Measurements from ENCODE around the gene RANBP3L. TPM values are rescaled to one million over a fixed set of nuclear protein-coding genes. Genes with fewer than 3 reads are reported as not detected.
"Not testable (repeated sequence)": the region's sequence is repeated elsewhere in the genome, so short reads cannot be mapped to it uniquely, and the experiment has no call there.

Gene RANBP3L
- total RNA-seq, 2 donors from 2014 or later, result 10.7 to 25.5 TPM

DNA sequence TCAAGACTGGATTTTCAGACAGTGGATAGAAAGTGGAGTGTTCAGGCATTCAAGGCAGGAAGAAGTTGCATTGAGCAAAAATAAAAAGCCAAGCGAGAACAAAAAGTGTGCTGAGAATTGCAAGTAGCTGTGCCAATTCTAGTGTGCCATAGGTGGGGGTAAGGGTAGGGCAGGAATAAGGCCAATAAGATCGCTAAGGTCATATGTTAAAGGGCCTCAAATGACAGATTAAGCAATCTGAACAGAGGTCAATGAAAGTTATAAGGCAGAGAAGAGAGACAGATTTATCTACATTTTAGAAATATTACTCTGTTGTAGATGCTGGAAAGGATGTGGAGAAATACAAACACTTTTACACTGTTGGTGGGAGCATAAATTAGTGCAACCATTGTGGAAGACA is 96.4 kb downstream of the RANBP3L start:
- no peaks in the 10 kb centered on the region for H3K27me3 ChIP-seq (replicated peaks; ENCODE audit: insufficient read depth)
- peaks cover 0 to 5% of the 10 kb centered on the region in 2 donors for H3K4me1 ChIP-seq (ENCODE audit: control insufficient read depth in 1 of 2, low read depth in 2 of 2)
- H3K36me3 ChIP-seq, result peaks cover 17% of the 10 kb centered on the region
- TF ChIP-seq, protein P1, sequence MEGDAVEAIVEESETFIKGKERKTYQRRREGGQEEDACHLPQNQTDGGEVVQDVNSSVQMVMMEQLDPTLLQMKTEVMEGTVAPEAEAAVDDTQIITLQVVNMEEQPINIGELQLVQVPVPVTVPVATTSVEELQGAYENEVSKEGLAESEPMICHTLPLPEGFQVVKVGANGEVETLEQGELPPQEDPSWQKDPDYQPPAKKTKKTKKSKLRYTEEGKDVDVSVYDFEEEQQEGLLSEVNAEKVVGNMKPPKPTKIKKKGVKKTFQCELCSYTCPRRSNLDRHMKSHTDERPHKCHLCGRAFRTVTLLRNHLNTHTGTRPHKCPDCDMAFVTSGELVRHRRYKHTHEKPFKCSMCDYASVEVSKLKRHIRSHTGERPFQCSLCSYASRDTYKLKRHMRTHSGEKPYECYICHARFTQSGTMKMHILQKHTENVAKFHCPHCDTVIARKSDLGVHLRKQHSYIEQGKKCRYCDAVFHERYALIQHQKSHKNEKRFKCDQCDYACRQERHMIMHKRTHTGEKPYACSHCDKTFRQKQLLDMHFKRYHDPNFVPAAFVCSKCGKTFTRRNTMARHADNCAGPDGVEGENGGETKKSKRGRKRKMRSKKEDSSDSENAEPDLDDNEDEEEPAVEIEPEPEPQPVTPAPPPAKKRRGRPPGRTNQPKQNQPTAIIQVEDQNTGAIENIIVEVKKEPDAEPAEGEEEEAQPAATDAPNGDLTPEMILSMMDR (IDR thresholded peaks at IDR 0.05), result no peak
- H3K27ac ChIP-seq, result no peak overlapping the region
- no peaks in the 10 kb centered on the region for H3K9me3 ChIP-seq
- no peak for ATAC-seq (ENCODE audit: insufficient number of reproducible peaks, low FRiP score, low read depth)
- DNase-seq (ENCODE audit: low spot score), result no peak
- H3K4me3 ChIP-seq, result no peak overlapping the region

DNA sequence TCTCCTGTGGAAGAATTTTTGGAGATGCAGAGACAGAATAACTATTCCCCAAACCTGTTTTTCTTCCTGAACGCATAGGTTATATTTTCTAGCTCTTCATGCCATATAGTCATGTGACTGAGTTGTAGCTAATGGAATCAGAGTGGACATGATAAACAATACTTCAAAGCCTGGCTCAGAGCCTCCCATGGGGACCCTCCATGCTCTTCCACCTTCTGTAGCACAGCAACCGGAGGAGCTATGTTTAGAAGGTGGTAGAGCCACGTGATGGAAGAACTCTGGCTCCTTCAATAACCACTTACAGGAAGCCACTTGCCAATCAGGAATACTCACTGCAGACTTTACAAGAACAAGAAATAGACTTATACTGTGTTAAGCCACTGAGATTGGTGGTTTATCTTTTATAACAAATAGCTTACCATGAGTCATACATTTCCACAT is 99.2 kb downstream of the RANBP3L start:
- H3K9me3 ChIP-seq, result no peaks in the 10 kb centered on the region
- DNase-seq (ENCODE audit: low spot score), result no peak
- no peak overlapping the region for H3K27ac ChIP-seq
- peaks cover 0 to 5% of the 10 kb centered on the region in 2 donors for H3K4me1 ChIP-seq (ENCODE audit: control insufficient read depth in 1 of 2, low read depth in 2 of 2)
- no peak overlapping the region for H3K4me3 ChIP-seq
- TF ChIP-seq, protein P1 (IDR thresholded peaks at IDR 0.05), result no peak
- ATAC-seq (ENCODE audit: insufficient number of reproducible peaks, low FRiP score, low read depth), result no peak
- peaks cover 24% of the 10 kb centered on the region for H3K36me3 ChIP-seq
- H3K27me3 ChIP-seq (replicated peaks; ENCODE audit: insufficient read depth), result no peaks in the 10 kb centered on the region

DNA sequence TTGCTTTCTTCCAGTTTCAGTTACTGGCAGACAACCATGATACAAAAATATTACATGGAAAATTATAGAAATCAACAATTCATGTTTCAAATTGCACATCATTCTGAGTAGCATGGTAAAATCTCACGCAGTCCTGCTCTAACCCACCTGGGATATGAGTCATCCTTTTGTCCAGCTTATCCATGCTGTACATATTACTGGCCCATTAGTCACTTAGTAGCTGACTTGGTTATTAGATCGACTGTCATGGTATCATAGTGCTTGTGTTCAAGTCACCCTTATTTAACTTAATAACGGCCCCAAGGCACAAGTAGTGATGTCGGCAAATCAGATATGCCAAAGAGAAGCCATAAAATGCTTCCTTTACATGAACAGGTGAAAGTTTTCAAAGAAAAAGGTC is 101.2 kb downstream of the RANBP3L start:
- Histone ChIP-seq H3K27me3 (replicated peaks; ENCODE audit: insufficient read depth) (no peaks in the 10 kb centered on the region), H3K4me1 (ENCODE audit: control insufficient read depth in 1 of 2, low read depth in 2 of 2) (peaks cover 0 to 5% of the 10 kb centered on the region in 2 donors), H3K9me3 (no peaks in the 10 kb centered on the region), H3K4me3 (no peak overlapping the region), H3K36me3 (peaks cover 29% of the 10 kb centered on the region), H3K27ac (no peak overlapping the region)
- DNase-seq (ENCODE audit: low spot score), result no peak
- ATAC-seq (ENCODE audit: insufficient number of reproducible peaks, low FRiP score, low read depth), result no peak
- TF ChIP-seq, protein P1 (IDR thresholded peaks at IDR 0.05), result no peak

DNA sequence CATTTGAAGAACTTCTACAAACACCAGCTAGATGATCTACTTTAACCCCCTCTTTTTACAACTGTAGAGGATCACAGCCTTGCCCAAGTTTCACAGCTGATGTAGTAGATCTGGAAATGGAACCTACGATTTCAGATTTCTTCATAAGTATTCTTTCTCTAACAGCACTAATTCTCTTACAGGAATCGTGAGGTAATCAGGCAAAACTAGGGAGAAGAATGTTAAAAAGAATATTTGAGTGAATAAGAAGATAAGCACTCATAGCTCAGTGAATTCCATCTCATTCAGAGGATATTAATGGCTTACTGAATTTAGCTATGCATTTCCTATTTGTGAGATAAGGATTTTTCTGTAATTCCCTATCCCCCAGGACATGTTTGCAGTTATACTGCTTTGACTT is 102.1 kb downstream of the RANBP3L start:
- DNase-seq (ENCODE audit: low spot score), result no peak
- Histone ChIP-seq H3K27ac (no peak overlapping the region), H3K36me3 (peaks cover 29% of the 10 kb centered on the region), H3K4me3 (no peak overlapping the region), H3K9me3 (no peaks in the 10 kb centered on the region), H3K27me3 (replicated peaks; ENCODE audit: insufficient read depth) (no peaks in the 10 kb centered on the region), H3K4me1 (ENCODE audit: control insufficient read depth in 1 of 2, low read depth in 2 of 2) (peaks cover 0 to 5% of the 10 kb centered on the region in 2 donors)
- TF ChIP-seq, protein P1 (IDR thresholded peaks at IDR 0.05), result no peak
- no peak for ATAC-seq (ENCODE audit: insufficient number of reproducible peaks, low FRiP score, low read depth)

GRCh38 chr5:36198783-36199182 is 102.9 kb downstream of the RANBP3L start:
- not testable (repeated sequence) for H3K4me3 ChIP-seq; H3K27me3 ChIP-seq (replicated peaks; ENCODE audit: insufficient read depth); ATAC-seq (ENCODE audit: insufficient number of reproducible peaks, low FRiP score, low read depth); H3K9me3 ChIP-seq; H3K4me1 ChIP-seq (ENCODE audit: control insufficient read depth in 1 of 2, low read depth in 2 of 2); H3K27ac ChIP-seq; DNase-seq (ENCODE audit: low spot score)
- peaks cover 31% of the 10 kb centered on the region for H3K36me3 ChIP-seq

Other genes with a start within 250 kb of the RANBP3L start
- not detected for gene UGT3A2, start 235.0 kb downstream of the RANBP3L start, total RNA-seq
- 10 to 100 TPM in 1 of 2 donors, 1 to 10 TPM in 1; 9.5 to 11.0 TPM for gene LMBRD2, start 150.0 kb downstream of the RANBP3L start, total RNA-seq
- gene SKP2, start 149.8 kb downstream of the RANBP3L start, total RNA-seq, result 1 to 10 TPM; 6.4 to 7.8 TPM
- gene NADK2, start 60.0 kb downstream of the RANBP3L start, total RNA-seq, result 10 to 100 TPM; 16.2 to 31.5 TPM